Measurements from ENCODE around the gene TBC1D5. TPM values are rescaled to one million over a fixed set of nuclear protein-coding genes. Genes with fewer than 3 reads are reported as not detected.

TBC1D5 gene
- total and polyA plus RNA-seq, 12 donors: 6.7 to 35.6 (median 30.5) TPM

DNA sequence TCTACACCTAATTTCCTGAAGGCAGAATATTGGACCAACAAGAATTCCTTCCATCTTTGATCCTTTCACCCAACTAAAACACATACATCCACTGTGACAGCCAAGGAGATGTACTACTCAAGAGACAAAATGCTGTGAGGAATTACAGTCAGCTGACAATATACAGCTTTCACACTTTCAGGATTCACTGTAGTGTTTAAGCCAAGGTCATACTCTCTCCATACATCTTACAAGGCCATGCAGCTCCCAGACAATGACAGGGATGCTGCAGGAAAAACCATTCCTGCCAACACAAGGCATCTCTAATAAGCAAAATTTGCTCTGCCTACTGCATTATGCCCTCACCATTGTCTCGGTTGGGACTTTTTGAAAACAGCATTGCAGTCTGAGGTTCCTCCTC is 170.7 kb downstream of the TBC1D5 start:
- H3K36me3 ChIP-seq: no peaks in the 10 kb centered on the region
- WGBS, 2 donors: 82 to 83% methylated on average over 1 of the region's 1 CpG
- ATAC-seq (no peak), DNase-seq (no peak)
- no peaks in the 10 kb centered on the region for H3K4me1 ChIP-seq
- intact Hi-C loops (cut with DNase I): no loop called here
- no peak overlapping the region for H3K27ac ChIP-seq
- H3K4me3 ChIP-seq: no peak overlapping the region
- H3K9me3 ChIP-seq: no peaks in the 10 kb centered on the region
- TF ChIP-seq, protein P1, sequence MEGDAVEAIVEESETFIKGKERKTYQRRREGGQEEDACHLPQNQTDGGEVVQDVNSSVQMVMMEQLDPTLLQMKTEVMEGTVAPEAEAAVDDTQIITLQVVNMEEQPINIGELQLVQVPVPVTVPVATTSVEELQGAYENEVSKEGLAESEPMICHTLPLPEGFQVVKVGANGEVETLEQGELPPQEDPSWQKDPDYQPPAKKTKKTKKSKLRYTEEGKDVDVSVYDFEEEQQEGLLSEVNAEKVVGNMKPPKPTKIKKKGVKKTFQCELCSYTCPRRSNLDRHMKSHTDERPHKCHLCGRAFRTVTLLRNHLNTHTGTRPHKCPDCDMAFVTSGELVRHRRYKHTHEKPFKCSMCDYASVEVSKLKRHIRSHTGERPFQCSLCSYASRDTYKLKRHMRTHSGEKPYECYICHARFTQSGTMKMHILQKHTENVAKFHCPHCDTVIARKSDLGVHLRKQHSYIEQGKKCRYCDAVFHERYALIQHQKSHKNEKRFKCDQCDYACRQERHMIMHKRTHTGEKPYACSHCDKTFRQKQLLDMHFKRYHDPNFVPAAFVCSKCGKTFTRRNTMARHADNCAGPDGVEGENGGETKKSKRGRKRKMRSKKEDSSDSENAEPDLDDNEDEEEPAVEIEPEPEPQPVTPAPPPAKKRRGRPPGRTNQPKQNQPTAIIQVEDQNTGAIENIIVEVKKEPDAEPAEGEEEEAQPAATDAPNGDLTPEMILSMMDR (IDR thresholded peaks at IDR 0.05): no peak
- no peaks in the 10 kb centered on the region for H3K27me3 ChIP-seq

DNA sequence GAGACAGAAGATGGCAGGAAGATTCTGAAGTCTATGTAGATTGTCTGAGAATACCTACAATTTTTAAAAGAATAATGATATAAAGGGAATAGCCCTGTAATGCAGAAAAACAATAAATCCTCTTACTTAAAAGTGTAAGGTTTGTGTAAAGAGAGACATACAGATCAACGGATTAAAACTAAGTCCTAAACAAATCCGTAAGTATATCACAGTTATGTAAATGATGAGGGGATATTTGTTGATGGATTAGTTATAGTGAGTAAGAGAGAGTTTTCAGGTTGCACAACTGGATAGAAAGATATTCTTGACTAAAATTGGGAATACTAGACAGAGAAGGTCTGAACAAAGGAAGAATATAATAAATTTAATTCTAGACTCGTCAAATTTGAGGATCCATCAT is 179.6 kb downstream of the TBC1D5 start:
- ATAC-seq (no peak), DNase-seq (no peak)
- Histone ChIP-seq H3K4me3 (no peak overlapping the region), H3K9me3 (no peaks in the 10 kb centered on the region), H3K27ac (no peak overlapping the region), H3K36me3 (no peaks in the 10 kb centered on the region), H3K4me1 (no peaks in the 10 kb centered on the region), H3K27me3 (no peaks in the 10 kb centered on the region)
- intact Hi-C loops (cut with DNase I): no loop called here
- 93% methylated on average over 3 of the region's 3 CpGs for WGBS, 2 donors
- TF ChIP-seq, protein P1 (IDR thresholded peaks at IDR 0.05): no peak

DNA sequence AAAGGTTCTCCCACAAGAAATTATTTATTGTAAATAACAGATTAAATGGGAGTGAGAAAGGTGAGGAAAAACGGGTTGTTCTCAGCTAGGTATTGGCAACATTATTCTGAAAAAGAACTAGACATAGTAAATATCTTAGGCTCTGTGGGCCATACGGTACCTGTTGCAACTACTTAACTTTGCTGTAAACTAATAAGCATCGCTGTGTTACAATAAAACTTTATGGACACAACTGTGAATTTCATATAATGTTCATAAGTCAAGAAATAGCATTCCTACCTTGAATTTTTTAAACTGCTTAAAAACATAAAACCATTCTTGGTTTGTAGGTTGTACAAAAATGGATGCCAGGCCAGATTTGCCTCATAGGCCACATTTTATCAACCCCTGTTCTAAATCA is 183.9 kb downstream of the TBC1D5 start:
- peaks cover 0 to 6% (median 1%) of the 10 kb centered on the region in 9 donors for H3K4me1 ChIP-seq
- no peak for DNase-seq
- intact Hi-C loops (cut with DNase I): no loop called here
- H3K9me3 ChIP-seq: no peaks in the 10 kb centered on the region
- WGBS, 2 donors: 98 to 100% methylated on average over 3 of the region's 3 CpGs
- no peak for ATAC-seq
- no peak overlapping the region for H3K27ac ChIP-seq
- no peak overlapping the region for H3K4me3 ChIP-seq
- H3K27me3 ChIP-seq: no peaks in the 10 kb centered on the region
- TF ChIP-seq, protein P1 (IDR thresholded peaks at IDR 0.05): no peak
- H3K36me3 ChIP-seq: no peaks in the 10 kb centered on the region

DNA sequence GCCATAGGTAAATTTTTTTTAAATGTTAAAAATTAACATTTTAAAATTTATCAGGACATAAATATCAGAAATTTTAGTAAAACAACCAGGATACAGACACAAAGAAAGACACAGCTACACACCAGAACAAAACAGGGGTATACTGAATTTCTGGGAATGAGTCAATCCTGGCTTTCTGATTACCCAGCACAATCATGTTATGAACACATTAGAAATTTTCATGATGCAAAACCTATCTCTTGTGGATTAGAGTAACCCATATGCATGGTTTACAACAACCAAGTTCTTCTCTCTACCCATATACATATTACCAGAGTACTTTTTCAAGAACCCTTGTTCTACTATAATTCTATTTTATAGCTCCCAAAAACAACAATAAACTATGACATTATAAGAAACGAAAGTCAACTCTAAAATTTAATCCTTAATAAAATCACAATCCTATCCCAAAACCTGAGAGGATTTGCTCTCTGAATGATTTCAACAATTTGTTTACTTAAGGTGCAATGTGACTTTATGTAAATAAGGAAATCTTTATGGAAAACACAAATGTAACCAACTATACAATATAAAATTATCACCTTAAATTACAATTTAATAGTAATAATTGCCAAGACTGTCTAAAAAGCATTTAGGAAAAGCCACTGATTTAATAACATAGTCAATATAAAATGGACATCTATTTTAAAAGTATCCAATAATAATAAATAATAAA is 184.5 kb downstream of the TBC1D5 start:
- intact Hi-C loops (cut with DNase I): no loop called here
- DNase-seq (no peak), ATAC-seq (no peak)
- no peaks in the 10 kb centered on the region for H3K27me3 ChIP-seq
- H3K4me1 ChIP-seq: peaks cover 0 to 12% (median 8%) of the 10 kb centered on the region in 9 donors
- 96 to 100% methylated on average over 1 of the region's 1 CpG for WGBS, 2 donors
- no peaks in the 10 kb centered on the region for H3K9me3 ChIP-seq
- no peak overlapping the region for H3K4me3 ChIP-seq
- no peak overlapping the region for H3K27ac ChIP-seq
- TF ChIP-seq, protein P1 (IDR thresholded peaks at IDR 0.05): no peak
- no peaks in the 10 kb centered on the region for H3K36me3 ChIP-seq
